GM18873 (cell line): Measurements from ENCODE around the gene MAP3K3.

Source experiments
- ATAC-seq: cut with Tn5 transposase; IDR thresholded peaks from one replicate; pipeline ENCODE4 v1.9.1; 2021; ENCODE audit warnings: mild to moderate bottlenecking, moderate library complexity, moderate number of reproducible peaks; ENCODE audit not compliant: unreplicated experiment, low FRiP score

MAP3K3 gene

DNA sequence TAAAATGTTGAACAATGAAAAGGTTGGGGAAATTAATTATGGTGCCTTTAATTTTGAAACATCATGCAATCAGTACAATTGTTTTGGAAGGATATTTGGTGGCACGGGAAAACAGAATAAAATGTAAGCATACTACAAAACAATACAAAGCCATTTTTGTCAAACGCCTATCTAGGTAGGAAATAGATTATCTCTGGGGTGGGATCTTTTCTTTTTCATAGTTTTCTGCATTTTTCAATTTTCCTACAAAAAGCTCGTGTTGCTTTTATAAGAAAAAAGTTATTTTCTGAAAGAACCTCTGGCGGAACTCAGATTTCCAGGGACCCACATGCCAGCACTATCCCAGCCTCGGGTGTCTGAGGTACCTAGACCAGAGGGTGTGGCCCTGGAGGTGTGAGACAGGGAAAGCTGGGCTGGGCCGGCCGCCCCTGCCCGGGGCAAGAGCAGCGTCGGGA lies 961 bp upstream of the MAP3K3 start:
- ATAC-seq = no peak

DNA sequence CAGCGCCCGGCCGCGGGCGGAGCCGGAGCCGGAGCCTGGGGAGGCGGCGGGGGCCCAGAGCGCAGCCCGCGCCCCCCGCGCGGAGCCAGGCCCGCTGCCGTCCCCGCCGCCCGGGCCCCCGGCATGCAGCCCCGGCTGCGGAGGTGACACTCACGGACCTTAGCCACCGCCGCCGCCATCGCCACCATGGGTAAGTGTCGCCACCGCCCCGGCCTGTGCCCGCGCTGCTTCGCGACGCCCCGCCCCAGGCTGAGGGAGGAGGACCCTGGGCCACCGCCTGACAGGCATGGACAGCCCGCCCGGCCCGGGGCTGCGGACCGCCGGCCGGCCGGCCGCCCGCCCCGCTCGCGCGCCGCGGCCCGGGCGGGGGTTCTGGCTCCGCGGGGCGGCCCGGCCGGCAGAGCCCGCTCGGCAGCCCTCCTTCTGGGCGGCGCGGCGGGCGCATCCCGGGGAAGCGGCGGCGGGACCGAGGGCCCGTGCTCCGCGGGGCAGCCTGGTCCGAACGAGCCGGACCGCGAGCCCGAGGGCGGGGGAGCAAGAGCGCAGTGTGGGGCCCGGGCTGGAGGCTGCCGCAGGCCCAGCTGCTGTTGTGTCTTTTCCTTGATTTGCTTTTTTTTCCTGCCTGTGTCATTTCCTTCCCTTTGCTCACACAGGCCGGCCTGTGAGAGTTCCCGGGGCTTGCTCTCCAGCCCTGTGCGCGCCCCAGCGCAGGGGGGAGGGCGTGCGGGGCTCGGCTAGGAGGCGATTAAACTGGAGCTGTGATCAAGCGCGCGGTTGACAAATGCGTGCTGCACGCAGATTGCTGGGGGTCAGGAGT lies 565 bp downstream of the MAP3K3 start:
- ATAC-seq = peak; percentile 2

GRCh38 chr17:63623786-63624530 lies 1.7 kb downstream of the MAP3K3 start:
- ATAC-seq = no peak

- no peak for ATAC-seq
Measured at GRCh38 chr17:63624531-63624880, 2.3 kb downstream of the MAP3K3 start.

DNA sequence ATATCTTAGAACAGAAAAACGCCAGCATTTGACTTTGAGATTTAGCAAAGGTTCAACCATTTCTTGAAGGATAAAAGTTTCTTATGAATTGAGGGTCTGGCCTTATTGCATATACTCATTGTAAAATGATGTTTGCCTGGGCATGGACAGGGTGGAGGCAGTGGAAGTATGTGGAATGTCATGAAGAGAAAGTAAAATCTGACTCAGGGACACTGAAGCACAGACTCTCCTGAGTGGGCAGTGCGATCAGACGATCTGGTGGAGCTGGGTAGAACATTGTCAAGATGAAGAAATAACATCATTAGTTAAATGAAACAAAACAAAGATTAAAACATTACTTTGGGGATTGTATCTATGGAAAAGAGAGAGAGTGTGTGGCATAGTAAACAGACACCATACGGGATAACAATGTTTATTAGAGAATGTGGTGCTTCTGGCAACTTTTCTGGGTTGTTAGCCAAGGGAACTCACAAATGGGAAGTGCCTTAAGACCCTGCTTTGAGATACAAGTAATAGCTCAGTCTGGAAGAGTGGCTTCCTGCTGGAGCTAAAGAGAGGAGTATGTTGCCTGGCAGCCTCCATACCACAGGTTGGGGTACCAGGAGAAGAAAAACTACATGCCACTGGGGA lies 4.4 kb downstream of the MAP3K3 start:
- no peak for ATAC-seq

- no peak for ATAC-seq
Measured at GRCh38 chr17:63629627-63630026, 7.4 kb downstream of the MAP3K3 start.

DNA sequence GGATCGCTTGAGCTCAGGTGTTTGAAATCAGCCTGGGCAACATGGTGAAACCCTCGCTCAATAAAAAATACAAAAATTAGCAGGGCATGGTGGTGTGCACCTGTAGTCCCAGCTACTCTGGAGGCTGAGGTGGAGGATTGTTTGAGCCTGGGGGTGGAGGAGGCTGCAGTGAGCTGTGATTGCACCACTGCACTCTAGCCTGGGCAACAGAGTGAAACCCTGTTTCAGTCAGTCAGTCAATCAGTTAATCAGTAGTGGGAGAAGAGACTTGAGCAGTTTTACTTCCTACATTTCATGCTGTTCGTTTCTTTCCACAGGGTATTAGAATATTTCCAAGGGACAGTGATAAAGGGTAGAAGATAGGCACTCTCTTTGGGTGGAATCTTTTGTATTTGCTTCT lies 8.8 kb downstream of the MAP3K3 start:
- no peak for ATAC-seq

DNA sequence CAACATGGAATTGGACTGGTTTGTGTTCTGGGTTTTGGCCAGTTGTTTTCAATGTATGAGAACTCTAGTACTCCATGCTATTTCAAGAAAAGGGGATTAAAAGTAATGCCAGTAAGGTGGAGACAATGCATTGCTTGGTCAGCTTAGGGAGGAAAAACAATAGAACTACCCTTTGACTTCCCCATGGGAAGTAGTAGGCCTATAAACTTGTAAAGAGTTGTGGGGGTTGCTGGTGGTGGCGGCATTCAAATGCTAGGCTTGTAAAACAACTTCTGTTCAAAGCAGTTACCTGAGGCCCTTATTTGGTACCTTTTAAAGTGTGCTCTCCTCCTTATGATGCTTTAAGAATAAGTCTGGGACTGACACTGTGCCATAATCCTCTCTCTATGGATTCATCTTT lies 9.4 kb downstream of the MAP3K3 start:
- no peak for ATAC-seq

GRCh38 chr17:63633742-63634141 lies 11.5 kb downstream of the MAP3K3 start:
- no peak for ATAC-seq

- ATAC-seq = no peak
Measured at GRCh38 chr17:63634163-63634562, 11.9 kb downstream of the MAP3K3 start.

DNA sequence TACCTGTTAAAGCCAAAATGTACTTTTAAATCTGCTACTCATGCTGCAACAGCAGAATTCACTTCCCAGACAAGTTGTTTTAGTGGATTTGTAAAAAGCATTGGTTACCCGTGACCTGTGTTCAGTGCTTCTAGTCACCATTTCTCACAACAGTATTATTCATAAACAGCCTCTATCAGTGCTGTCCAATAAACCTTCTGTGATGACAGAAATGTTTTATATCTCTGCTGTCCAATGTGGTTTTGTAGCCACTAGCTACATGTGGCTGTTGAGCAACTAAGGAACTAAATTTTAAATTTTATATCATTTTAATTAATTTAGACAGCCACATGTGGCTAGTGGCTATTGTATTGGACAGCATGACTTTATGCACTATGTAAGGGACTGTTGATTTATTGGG lies 12.6 kb downstream of the MAP3K3 start:
- ATAC-seq = no peak

DNA sequence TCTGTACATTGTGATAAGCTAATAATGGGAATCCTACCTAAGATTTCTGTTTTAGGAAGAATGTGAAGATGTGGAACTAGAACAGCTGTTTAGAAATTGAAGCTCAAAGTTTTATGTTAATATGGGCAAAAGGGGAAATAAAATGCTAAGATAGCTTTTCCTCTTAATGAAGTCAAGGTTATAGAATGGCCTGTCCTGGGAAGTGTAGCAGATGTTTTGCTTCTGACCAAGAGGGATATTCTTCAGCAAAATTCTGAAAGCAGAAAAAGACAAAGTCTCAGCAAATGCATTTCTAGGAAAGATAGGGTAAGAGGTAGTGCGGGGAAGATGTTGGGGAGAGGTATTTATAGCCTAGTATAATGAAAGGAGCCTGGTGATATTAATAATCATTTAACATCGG lies 13.1 kb downstream of the MAP3K3 start:
- no peak for ATAC-seq

DNA sequence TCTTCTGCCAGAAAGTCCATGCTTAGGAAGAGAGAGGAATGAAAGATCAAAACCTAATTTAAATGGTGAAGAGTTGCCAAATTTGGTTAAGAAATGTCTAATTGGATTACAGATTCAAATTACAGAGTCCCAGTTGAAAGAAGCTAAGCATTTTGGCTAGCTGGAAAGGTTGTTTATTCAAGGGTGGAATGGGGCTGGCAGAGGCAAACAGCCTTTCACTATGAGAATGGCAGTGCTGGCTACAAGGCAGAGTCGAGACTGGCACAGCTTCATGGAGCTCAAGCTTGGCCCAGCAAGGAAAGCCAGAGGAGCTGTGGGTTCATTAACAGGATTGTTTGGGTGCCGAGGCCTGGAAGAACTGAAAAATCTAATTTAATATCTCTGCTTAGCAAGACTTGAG lies 13.6 kb downstream of the MAP3K3 start:
- ATAC-seq = no peak

- ATAC-seq = no peak
Measured at GRCh38 chr17:63639125-63639524, 16.9 kb downstream of the MAP3K3 start.

DNA sequence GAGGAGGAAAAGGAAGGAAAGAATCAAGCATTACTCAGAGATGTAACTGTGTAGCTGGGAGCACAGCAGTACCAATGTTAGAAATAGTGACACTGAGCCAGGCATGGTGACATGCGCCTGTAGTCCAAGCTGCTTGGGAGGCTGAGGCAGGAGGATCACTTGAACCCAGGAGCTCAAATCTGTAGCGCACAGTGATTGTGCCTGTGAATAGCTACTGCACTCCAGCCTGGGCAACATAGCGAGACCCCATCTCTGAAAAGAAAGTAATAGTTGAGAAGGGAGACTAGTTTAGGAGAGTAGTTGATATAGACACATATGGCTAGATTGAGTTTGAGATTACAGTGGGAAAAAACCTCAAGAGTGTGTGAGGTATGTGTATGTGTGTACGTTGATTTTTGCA lies 17.8 kb downstream of the MAP3K3 start:
- no peak for ATAC-seq

DNA sequence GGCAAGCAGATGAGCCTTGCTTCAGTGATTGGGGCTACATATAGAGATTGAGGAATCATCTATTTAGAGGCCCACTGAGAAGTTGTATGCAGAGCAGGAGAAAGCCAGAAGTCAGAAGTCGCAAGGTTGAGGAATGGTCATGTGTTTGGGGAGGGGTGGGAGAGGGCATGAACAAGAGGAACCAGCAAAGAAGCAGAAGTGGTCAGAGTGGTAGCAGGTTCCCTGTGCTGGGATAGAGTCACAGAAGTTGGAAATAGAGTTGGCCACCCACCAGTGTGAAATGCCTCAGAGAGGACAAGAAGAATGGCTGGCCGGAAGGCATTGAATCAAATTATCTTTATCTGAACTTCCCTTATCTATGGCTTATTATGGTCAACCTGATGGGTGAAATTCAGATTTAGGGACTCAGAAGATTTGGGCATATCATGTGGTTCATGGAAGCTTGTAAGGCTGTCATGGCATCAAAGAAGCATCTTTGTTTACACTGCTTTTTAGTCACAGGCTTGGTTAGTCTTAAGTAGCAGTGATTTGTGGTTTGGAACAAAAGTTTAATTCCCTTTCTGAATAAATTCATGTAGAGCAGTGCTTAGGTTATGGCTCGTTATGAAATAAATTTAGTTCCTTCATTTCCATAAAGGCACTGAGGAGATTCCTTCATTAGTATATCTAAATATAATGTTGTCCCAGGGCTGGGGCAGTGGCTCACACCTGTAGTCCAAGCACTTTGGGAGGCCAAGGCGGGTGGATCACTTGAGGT lies 19.7 kb downstream of the MAP3K3 start:
- no peak for ATAC-seq

- no peak for ATAC-seq
Measured at GRCh38 chr17:63644846-63645245, 22.6 kb downstream of the MAP3K3 start.

GRCh38 chr17:63645775-63646487 lies 23.7 kb downstream of the MAP3K3 start:
- ATAC-seq = no peak

DNA sequence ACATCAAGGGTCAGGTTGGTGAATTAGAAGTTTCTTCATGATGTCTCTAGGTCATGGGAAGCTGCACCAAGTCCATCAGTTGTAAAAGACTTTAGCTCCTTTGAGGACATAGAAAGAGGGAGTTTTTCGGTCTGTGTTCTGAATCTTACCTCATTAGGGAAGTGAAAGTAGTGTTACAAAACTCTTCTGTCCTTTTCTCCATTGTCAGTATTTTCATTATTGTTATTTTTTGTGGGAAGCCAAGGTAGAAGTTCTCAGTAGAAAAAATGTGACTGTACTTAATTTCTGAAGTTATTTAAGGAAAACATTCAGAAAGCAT lies 24.2 kb downstream of the MAP3K3 start:
- ATAC-seq = no peak

- ATAC-seq = no peak
Measured at GRCh38 chr17:63647065-63647725, 25.0 kb downstream of the MAP3K3 start.
